GM18868 (cell line): Measurements from ENCODE around the gene VSIR.

Source experiments
- ATAC-seq: cut with Tn5 transposase; IDR thresholded peaks from one replicate; pipeline ENCODE4 v1.9.1; 2021; ENCODE audit warnings: mild to moderate bottlenecking, moderate library complexity; ENCODE audit not compliant: unreplicated experiment

The VSIR gene

DNA sequence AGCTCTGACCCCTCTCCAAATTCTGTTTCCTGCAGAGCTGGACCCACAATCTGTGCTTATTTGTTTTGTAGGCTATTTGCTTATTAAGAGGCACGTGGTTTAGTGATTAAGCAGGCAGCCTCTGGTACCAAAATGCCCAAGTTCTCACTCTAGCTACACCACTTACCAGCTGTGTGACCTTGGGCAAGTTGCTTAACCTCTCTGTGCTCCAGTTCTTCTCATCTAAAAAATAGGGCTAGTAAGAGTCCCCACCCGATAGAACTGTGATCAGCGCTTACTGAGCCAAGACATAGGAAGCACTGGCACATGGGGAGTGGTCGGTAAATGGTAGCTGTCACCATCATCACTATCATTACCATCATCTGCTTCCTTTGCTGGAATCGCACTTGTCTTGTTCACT is 74.6 kb downstream of the VSIR start:
- ATAC-seq: no peak

GRCh38 chr10:71697938-71698709 is 75.2 kb downstream of the VSIR start:
- no peak for ATAC-seq
